Right atrium auricular region (tissue), 2 donors: ENCODE results near the gene EPAS1. TPM values are rescaled to one million over a fixed set of nuclear protein-coding genes. Genes with fewer than 3 reads are reported as not detected.

Experiments
- DNase-seq: peaks from one replicate; pipeline ENCODE4 v3.0.0-alpha.2; 2019; ENCODE audit warnings: low spot score
- H3K27ac ChIP-seq, 2 donors: fragments of 200-600 bp; sonication (generic); 1 replicate in 1 of 2; 2 replicates in 1 of 2; pipeline ENCODE4 v1.5.1; 2016 to 2019
- H3K27me3 ChIP-seq, 2 donors: fragments of 200-600 bp; sonication (generic); one replicate each; pipeline versions ENCODE4 v1.5.1 to v1.6.0; 2017 to 2019
- H3K36me3 ChIP-seq: fragments of 200-600 bp; sonication (generic); one replicate; pipeline ENCODE4 v1.5.1; 2016
- H3K4me1 ChIP-seq, 2 donors: fragments of 200-600 bp; sonication (generic); one replicate each; pipeline versions ENCODE4 v1.5.1 to v1.6.0; 2017 to 2019
- H3K4me3 ChIP-seq, 2 donors: fragments of 200-600 bp; sonication (generic); 1 replicate in 1 of 2; 2 replicates in 1 of 2; pipeline ENCODE4 v1.5.1; 2017 to 2019; ENCODE audit warnings: mild to moderate bottlenecking in 1 of 2, moderate library complexity in 1 of 2
- H3K9me3 ChIP-seq, 2 donors: fragments of 200-600 bp; sonication (generic); one replicate each; pipeline ENCODE4 v1.5.1; 2019
- total RNA-seq, 2 donors: library from RNA; depleted of rRNA; stranded (reverse); fragments of >200 nt; gene quantifications; one replicate each; pipeline ENCODE4 v1.1.0, GENCODE V29; 2016
- TF ChIP-seq, protein P1 (sequence below), 2 donors: fragments of 200-600 bp; sonication (generic); IDR thresholded peaks; one replicate each; pipeline ENCODE4 v1.5.1; 2019; ENCODE audit warnings: antibody characterized with exemption in 2 of 2

Gene EPAS1
- total RNA-seq, 2 donors from 2014 or later = 257 to 311 TPM

DNA sequence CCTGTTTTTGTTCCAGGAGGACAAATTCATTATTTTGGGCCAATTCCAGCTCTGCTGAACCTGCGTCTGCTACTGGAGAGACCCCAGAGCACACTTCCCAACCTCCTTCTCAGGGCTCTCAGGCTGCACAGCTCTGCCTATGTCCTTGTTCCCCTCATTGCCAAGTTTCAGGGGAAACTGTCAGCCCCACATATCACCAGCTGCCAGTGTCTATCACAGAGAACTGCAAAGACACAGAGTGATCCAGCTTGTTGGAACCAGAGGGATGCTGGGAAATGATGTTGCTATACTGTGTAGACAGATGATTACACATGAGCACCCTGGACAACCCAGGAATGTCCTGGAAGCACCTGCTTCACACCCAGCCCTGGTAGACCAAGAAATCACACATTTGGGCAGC is 114.8 kb downstream of the EPAS1 start:
- no peak for DNase-seq
- Histone ChIP-seq H3K36me3 (no peaks in the 10 kb centered on the region), H3K4me3 (no peak overlapping the region), H3K4me1 (peaks cover 0 to 19% of the 10 kb centered on the region in 2 donors), H3K27ac (no peak overlapping the region), H3K27me3 (no peaks in the 10 kb centered on the region), H3K9me3 (peaks cover 0 to 10% of the 10 kb centered on the region in 2 donors)
- TF ChIP-seq, protein P1, sequence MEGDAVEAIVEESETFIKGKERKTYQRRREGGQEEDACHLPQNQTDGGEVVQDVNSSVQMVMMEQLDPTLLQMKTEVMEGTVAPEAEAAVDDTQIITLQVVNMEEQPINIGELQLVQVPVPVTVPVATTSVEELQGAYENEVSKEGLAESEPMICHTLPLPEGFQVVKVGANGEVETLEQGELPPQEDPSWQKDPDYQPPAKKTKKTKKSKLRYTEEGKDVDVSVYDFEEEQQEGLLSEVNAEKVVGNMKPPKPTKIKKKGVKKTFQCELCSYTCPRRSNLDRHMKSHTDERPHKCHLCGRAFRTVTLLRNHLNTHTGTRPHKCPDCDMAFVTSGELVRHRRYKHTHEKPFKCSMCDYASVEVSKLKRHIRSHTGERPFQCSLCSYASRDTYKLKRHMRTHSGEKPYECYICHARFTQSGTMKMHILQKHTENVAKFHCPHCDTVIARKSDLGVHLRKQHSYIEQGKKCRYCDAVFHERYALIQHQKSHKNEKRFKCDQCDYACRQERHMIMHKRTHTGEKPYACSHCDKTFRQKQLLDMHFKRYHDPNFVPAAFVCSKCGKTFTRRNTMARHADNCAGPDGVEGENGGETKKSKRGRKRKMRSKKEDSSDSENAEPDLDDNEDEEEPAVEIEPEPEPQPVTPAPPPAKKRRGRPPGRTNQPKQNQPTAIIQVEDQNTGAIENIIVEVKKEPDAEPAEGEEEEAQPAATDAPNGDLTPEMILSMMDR (IDR thresholded peaks at IDR 0.05) = no peak

DNA sequence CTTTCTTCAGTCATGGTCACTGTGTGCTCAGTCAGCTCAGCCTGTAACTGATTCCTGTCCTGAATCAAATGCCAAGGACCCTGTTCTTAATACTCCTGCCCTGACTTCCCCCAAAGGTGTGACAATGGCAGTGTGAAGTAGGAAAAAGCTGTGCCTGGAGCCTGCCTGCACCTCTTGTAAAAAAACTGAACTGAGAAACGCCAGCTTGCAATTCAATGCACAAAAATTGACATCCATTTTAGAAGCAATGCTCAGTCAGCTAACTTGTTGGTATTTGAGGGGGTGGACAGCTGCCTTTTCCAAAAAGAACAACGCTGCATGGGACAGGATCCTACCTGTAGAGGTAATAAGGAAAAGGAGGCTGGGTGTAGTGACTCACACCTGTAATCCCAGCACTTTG is 115.9 kb downstream of the EPAS1 start:
- no peak for DNase-seq
- peaks cover 0 to 19% of the 10 kb centered on the region in 2 donors for H3K4me1 ChIP-seq
- peaks cover 0 to 16% of the 10 kb centered on the region in 2 donors for H3K9me3 ChIP-seq
- H3K4me3 ChIP-seq = no peak overlapping the region
- no peaks in the 10 kb centered on the region for H3K36me3 ChIP-seq
- no peak overlapping the region for H3K27ac ChIP-seq
- TF ChIP-seq, protein P1 (IDR thresholded peaks at IDR 0.05) = no peak
- no peaks in the 10 kb centered on the region for H3K27me3 ChIP-seq

- Histone ChIP-seq H3K36me3 (no peaks in the 10 kb centered on the region), H3K27ac (no peak overlapping the region), H3K9me3 (peaks cover 0 to 16% of the 10 kb centered on the region in 2 donors), H3K27me3 (no peaks in the 10 kb centered on the region), H3K4me1 (peaks cover 0 to 14% of the 10 kb centered on the region in 2 donors), H3K4me3 (no peak overlapping the region)
- TF ChIP-seq, protein P1 (IDR thresholded peaks at IDR 0.05) = no peak
- DNase-seq = no peak
These were observed 116.4 kb downstream of the EPAS1 start for GRCh38 chr2:46413631-46414030.

DNA sequence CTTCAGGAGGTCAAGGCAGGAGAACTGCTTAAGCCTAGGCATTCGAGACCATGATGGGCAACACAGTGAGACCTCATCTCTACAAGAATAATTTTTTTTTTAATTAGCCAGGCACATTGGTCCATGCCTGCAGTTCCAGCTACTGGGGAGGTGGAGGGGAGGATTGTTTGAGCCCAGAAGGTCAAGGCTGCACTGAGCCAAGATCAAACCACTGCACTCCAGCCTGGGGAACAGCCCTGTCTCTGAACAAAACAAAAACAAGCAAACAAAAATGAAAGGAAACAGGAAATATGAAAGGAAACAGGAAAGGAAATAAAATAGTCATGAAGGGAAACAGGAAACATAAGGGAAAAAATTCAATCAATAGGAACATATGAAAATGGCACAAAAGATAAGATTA is 117.5 kb downstream of the EPAS1 start:
- Histone ChIP-seq H3K4me3 (no peak overlapping the region), H3K36me3 (no peaks in the 10 kb centered on the region), H3K27me3 (no peaks in the 10 kb centered on the region), H3K27ac (no peak overlapping the region), H3K4me1 (peaks cover 0 to 4% of the 10 kb centered on the region in 2 donors), H3K9me3 (peaks cover 0 to 16% of the 10 kb centered on the region in 2 donors)
- no peak for DNase-seq
- TF ChIP-seq, protein P1 (IDR thresholded peaks at IDR 0.05) = no peak

- no peak for DNase-seq
- Histone ChIP-seq H3K36me3 (no peaks in the 10 kb centered on the region), H3K9me3 (peaks cover 0 to 16% of the 10 kb centered on the region in 2 donors), H3K4me1 (no peaks in the 10 kb centered on the region), H3K4me3 (no peak overlapping the region), H3K27ac (no peak overlapping the region), H3K27me3 (no peaks in the 10 kb centered on the region)
- TF ChIP-seq, protein P1 (IDR thresholded peaks at IDR 0.05) = no peak
These were observed 119.1 kb downstream of the EPAS1 start for GRCh38 chr2:46416280-46416679.

DNA sequence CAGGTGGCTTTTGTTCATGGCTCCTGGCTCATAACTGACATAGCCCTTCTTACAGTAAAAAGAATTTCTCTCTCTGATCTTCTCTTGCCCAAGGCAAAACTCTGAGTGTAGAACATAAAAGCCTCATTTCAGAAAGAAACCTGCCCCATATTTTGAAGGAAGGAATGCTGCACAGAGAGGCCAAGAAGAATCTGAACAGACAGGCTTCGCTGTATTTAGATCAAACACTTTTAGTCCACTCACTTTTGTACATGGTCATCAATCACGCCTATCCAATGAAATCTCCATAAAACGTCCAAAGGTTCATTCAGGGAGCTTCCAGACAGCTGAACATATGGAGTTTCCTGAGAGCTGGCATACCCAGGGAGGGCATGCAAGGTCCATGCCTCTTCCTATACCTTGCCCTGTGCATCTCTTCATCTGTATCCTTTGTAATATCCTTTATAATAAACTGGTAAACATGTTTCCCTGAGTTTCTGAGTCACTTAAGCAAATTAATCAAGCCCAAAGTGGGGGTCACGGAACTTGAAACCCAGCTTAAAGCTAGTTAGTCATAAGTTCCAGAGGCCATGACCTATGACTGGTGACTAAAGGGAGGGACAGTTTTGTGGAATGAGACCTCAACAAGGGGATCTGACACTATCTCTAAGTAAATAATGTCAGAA is 119.7 kb downstream of the EPAS1 start:
- TF ChIP-seq, protein P1 (IDR thresholded peaks at IDR 0.05) = no peak
- Histone ChIP-seq H3K9me3 (peaks cover 0 to 16% of the 10 kb centered on the region in 2 donors), H3K27me3 (no peaks in the 10 kb centered on the region), H3K36me3 (no peaks in the 10 kb centered on the region), H3K4me1 (no peaks in the 10 kb centered on the region), H3K4me3 (no peak overlapping the region), H3K27ac (no peak overlapping the region)
- no peak for DNase-seq
